NCI-H1694 (cell line): Measurements from ENCODE around the gene BMPER.
"Not testable (repeated sequence)": the region's sequence is repeated elsewhere in the genome, so short reads cannot be mapped to it uniquely, and the experiment has no call there.

ENCODE experiments used
- DNase-seq: peaks from one replicate; lab custom pipeline; 2025; lab: John Stamatoyannopoulos, UW

The BMPER gene

GRCh38 chr7:34138483-34138882 lies 233.1 kb downstream of the BMPER start:
- DNase-seq: no peak

GRCh38 chr7:34139086-34139485 lies 233.7 kb downstream of the BMPER start:
- no peak for DNase-seq

GRCh38 chr7:34140066-34140465 lies 234.7 kb downstream of the BMPER start:
- no peak for DNase-seq

- DNase-seq: no peak
Observed at GRCh38 chr7:34143402-34143801, 238.1 kb downstream of the BMPER start.

- DNase-seq: no peak
Observed at GRCh38 chr7:34145603-34146002, 240.3 kb downstream of the BMPER start.

DNA sequence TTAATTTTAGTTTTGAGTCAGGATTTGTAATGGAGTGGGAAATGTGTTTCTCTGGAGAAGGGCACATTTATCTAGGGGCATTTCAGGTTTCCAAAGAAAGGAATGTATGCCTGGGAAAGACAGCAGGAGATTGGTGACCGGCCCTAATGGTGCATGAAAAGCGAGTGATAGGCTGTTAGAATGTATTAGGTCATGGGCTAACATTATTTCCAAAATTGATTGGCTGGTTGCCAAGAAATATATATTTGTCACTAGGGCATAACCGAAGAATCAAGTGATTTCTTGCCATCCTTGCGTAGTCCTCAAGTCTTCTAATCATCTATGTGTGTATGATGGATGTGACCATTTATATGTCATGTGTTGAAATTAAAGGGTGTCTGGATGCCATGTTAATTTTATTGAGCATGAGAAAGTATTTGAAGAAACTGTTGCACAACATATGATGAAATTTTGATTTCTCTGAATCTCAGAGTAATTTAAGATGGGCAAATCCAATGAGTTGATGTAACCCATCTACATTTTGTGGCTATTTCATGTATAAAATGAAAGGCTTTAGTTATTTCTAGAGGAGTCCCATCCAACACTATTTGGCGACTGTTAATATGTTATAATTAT lies 248.4 kb downstream of the BMPER start:
- DNase-seq: no peak

GRCh38 chr7:34155220-34155908 lies 250.0 kb downstream of the BMPER start:
- no peak for DNase-seq

- DNase-seq: no peak
Observed at GRCh38 chr7:34156336-34156735, 251.0 kb downstream of the BMPER start.

DNA sequence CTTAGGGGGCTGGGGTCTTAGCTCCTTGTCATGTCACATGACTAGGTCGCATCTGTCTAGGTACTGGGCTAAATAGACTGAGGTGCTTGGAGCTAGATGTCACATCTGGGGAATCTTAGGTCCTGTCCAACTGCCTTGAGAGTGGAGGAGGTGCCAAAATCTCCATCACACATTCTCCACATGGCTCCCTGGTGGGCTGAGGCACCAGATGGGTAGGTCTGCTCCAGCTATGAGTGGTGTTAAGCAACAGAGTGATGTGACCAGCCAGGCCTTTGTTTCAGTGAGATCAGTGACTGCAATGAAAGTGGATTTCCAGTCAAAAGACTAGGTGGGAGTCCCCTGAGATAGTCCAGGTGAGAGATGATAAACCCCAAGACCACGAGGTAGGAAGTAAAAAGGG lies 251.8 kb downstream of the BMPER start:
- no peak for DNase-seq

GRCh38 chr7:34158368-34159153 lies 253.2 kb downstream of the BMPER start:
- no peak for DNase-seq

GRCh38 chr7:34160261-34160752 lies 255.0 kb downstream of the BMPER start:
- DNase-seq: no peak

DNA sequence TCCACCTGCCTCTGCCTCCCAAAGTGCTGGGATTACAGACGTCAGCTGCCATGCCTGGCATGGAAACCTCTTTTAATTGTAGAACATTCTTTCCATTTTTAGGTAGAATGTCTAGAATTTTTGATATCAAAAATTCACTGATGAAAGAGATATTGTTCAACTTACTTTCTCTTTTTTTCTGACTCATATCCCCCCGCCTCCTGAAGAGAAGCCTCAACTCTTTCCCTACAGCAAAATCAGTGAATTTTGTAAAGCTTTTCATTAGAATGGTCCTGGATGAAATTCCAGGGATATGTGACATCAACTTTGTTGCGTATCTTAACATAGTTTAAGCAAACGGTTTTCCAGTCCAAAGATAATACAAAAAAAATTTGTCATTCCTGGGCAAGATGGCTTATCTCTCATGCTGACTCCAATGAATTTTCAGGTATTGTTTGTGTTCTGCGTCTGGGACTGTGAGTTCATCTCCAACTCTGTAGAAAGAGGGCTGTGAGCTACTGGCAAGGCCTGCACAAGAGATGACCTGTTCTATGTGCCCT lies 256.8 kb downstream of the BMPER start:
- no peak for DNase-seq

GRCh38 chr7:34162677-34163076 lies 257.3 kb downstream of the BMPER start:
- DNase-seq: no peak

DNA sequence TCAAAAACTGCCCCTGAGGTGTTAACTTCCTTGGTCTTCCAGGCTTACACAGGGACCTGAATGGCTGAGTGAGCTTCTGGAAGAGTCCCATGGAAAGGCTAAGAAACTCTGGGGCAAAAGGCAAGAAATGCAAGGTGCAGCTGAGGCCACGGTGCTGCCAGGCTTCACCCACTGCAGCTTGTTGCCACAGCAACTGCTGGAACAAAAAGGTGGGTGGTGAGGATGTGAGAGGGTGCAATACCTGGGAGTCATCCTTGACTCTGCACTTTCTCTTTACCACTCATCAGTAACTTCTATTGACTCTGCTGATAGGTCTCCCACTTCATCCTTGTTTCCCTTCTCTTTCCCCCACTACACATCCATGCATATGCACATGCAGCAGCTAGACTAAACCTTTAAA lies 258.6 kb downstream of the BMPER start:
- DNase-seq: no peak

DNA sequence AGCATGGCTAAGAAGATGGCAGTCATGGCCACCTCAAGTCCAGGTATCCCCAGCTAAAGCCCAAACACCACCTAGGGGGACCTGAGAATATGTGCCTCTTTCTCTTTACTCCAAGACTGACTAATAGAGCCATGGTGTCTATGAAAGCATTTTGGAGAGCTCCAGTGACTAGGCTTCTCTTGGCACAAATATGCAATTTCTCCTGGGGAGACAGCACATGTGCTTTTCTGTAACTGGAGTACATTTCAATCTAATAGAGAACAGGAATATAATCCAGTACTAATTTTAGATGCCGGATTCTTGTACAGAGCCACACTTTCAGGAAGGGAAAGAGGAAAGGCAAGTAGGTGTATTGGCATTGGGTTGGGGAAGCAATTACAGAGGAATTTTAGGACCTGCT lies 260.1 kb downstream of the BMPER start:
- DNase-seq: no peak

DNA sequence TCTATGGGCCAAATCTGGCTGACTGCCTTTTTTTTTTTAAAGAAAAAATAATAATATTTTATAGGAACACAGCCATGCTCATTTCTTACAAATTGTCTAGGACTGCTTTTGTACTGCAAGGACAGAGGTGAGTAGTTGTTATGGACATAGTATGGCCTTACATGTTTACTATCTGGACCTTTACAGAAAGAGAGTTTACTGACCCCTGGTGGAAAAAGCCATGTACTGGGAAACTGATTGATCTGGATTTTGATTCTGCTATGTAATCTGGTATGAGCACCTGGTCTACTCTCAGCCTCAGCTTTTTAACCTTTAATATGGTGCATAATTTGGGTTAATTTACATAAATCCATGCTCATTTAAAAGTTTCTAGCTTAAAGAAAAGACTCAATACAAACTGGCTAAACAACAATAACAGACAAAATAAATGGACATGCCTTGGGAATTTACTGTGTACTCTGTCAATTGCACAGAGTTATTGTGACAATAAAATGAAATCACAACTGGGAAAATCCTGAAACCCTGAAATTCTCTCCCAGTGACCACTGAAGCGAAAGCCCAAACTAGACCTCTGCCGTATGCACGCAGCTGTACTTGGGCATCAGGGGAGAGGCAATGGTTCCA lies 260.7 kb downstream of the BMPER start:
- DNase-seq: no peak

DNA sequence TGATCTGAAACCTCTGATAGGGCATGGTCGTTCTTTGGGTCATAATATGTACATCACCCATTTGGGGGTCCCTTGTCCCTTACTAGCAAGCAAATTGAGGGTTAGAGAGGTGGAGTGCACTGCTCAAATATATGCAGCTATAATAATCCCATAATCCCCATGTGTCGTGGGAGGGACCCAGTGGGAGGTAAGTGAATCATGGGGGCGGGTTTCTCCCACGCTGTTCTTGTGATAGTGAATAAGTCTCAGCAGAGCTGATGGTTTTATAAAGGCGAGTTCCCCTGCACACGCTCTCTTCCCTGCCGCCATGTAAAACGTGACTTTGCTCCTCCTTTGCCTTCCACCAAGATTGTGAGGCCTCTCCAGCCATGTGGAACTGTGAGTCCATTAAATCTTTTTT lies 262.7 kb downstream of the BMPER start:
- no peak for DNase-seq

- DNase-seq: not testable (repeated sequence)
Observed at GRCh38 chr7:34174688-34175616, 269.6 kb downstream of the BMPER start.

GRCh38 chr7:34175837-34176236 lies 270.5 kb downstream of the BMPER start:
- no peak for DNase-seq

GRCh38 chr7:34177476-34177875 lies 272.1 kb downstream of the BMPER start:
- no peak for DNase-seq

GRCh38 chr7:34181271-34181958 lies 276.1 kb downstream of the BMPER start:
- no peak for DNase-seq
